ENCODE measurements around the gene OR6J1. TPM values are rescaled to one million over a fixed set of nuclear protein-coding genes. Genes with fewer than 3 reads are reported as not detected.

OR6J1 gene
- total and polyA plus RNA-seq, 4 donors: not detected

DNA sequence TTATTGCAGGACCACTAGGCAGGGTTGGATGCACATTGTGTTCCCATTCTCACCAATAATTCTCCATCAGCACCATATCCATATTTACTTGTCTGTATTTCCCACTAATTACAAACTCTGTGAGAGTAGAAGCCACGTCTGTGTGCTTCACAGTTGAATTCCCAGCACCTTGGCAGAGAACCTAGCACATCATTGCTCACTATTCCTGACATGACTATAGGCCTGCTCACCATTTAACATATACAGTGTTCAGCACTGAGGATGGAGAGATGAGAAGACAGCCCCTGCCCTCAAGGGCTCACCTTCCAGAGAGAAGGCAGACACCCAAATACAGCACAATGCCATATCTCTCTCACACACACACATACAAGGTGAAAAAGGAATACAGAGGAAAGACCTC is 60.2 kb downstream of the OR6J1 start:
- Histone ChIP-seq H3K4me1 (ENCODE audit: control insufficient read depth in 4 of 4, insufficient read depth in 4 of 4, low read length in 3 of 4) (peaks cover 6 to 21% (median 15%) of the 10 kb centered on the region in 4 donors), H3K27ac (ENCODE audit: low read depth in 1 of 2, low read length in 2 of 2) (no peak overlapping the region), H3K4me3 (ENCODE audit: low read depth in 1 of 3, low read length in 3 of 3) (no peak overlapping the region), H3K27me3 (ENCODE audit: control insufficient read depth in 4 of 4, insufficient read depth in 4 of 4, low read length in 3 of 4) (no peaks in the 10 kb centered on the region), H3K36me3 (ENCODE audit: control insufficient read depth in 4 of 4, insufficient read depth in 3 of 4, low read depth in 1 of 4, low read length in 3 of 4) (peaks cover 0 to 6% (median 0%) of the 10 kb centered on the region in 4 donors), H3K9me3 (ENCODE audit: control insufficient read depth in 4 of 4, low read length in 3 of 4) (no peaks in the 10 kb centered on the region), H3K9ac (ENCODE audit: low read depth in 1 of 2, low read length in 2 of 2) (no peak overlapping the region)
- TF ChIP-seq JUND (IDR thresholded peaks at IDR 0.05) (no peak), GABPA (IDR thresholded peaks at IDR 0.05 in 1 of 2, conservative IDR thresholded peaks at IDR 0.05 in 1 of 2) (no peak), TAF1 (conservative IDR thresholded peaks at IDR 0.05) (no peak), FOXA1 (IDR thresholded peaks at IDR 0.05) (no peak), NR2F2 (IDR thresholded peaks at IDR 0.05) (no peak), HNF4A (conservative IDR thresholded peaks at IDR 0.05) (no peak), EGR1 (IDR thresholded peaks at IDR 0.05; ENCODE audit: low read depth in 2 of 2) (no peak), FOXA2 (IDR thresholded peaks at IDR 0.05) (no peak), SP1 (IDR thresholded peaks at IDR 0.05) (no peak), HNF4G (IDR thresholded peaks at IDR 0.05) (no peak), RAD21 (IDR thresholded peaks at IDR 0.05) (no peak)
- TF ChIP-seq, protein P1, sequence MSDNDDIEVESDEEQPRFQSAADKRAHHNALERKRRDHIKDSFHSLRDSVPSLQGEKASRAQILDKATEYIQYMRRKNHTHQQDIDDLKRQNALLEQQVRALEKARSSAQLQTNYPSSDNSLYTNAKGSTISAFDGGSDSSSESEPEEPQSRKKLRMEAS (IDR thresholded peaks at IDR 0.05): no peak
- TF ChIP-seq, protein P2, sequence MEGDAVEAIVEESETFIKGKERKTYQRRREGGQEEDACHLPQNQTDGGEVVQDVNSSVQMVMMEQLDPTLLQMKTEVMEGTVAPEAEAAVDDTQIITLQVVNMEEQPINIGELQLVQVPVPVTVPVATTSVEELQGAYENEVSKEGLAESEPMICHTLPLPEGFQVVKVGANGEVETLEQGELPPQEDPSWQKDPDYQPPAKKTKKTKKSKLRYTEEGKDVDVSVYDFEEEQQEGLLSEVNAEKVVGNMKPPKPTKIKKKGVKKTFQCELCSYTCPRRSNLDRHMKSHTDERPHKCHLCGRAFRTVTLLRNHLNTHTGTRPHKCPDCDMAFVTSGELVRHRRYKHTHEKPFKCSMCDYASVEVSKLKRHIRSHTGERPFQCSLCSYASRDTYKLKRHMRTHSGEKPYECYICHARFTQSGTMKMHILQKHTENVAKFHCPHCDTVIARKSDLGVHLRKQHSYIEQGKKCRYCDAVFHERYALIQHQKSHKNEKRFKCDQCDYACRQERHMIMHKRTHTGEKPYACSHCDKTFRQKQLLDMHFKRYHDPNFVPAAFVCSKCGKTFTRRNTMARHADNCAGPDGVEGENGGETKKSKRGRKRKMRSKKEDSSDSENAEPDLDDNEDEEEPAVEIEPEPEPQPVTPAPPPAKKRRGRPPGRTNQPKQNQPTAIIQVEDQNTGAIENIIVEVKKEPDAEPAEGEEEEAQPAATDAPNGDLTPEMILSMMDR (IDR thresholded peaks at IDR 0.05; ENCODE audit: low read depth, low read length, missing input control): no peak
- TF ChIP-seq, protein P3, sequence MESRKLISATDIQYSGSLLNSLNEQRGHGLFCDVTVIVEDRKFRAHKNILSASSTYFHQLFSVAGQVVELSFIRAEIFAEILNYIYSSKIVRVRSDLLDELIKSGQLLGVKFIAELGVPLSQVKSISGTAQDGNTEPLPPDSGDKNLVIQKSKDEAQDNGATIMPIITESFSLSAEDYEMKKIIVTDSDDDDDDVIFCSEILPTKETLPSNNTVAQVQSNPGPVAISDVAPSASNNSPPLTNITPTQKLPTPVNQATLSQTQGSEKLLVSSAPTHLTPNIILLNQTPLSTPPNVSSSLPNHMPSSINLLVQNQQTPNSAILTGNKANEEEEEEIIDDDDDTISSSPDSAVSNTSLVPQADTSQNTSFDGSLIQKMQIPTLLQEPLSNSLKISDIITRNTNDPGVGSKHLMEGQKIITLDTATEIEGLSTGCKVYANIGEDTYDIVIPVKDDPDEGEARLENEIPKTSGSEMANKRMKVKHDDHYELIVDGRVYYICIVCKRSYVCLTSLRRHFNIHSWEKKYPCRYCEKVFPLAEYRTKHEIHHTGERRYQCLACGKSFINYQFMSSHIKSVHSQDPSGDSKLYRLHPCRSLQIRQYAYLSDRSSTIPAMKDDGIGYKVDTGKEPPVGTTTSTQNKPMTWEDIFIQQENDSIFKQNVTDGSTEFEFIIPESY (IDR thresholded peaks at IDR 0.05): no peak
- TF ChIP-seq, protein P4, sequence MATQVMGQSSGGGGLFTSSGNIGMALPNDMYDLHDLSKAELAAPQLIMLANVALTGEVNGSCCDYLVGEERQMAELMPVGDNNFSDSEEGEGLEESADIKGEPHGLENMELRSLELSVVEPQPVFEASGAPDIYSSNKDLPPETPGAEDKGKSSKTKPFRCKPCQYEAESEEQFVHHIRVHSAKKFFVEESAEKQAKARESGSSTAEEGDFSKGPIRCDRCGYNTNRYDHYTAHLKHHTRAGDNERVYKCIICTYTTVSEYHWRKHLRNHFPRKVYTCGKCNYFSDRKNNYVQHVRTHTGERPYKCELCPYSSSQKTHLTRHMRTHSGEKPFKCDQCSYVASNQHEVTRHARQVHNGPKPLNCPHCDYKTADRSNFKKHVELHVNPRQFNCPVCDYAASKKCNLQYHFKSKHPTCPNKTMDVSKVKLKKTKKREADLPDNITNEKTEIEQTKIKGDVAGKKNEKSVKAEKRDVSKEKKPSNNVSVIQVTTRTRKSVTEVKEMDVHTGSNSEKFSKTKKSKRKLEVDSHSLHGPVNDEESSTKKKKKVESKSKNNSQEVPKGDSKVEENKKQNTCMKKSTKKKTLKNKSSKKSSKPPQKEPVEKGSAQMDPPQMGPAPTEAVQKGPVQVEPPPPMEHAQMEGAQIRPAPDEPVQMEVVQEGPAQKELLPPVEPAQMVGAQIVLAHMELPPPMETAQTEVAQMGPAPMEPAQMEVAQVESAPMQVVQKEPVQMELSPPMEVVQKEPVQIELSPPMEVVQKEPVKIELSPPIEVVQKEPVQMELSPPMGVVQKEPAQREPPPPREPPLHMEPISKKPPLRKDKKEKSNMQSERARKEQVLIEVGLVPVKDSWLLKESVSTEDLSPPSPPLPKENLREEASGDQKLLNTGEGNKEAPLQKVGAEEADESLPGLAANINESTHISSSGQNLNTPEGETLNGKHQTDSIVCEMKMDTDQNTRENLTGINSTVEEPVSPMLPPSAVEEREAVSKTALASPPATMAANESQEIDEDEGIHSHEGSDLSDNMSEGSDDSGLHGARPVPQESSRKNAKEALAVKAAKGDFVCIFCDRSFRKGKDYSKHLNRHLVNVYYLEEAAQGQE (IDR thresholded peaks at IDR 0.05): no peak
- no peak for DNase-seq (ENCODE audit: low spot score)
- WGBS: 86% methylated on average over 1 of the region's 1 CpG

Other genes starting within 250 kb of the OR6J1 start
- gene DAD1, start 55.1 kb downstream of the OR6J1 start, total RNA-seq: 100 to 1,000 TPM; 142 to 187 TPM
- gene DAD1, start 55.1 kb downstream of the OR6J1 start, polyA plus RNA-seq: 100 to 1,000 TPM; 223 to 254 TPM
- 10 to 100 TPM in 1 of 2 donors, 1 to 10 TPM in 1; 9.9 to 12.3 TPM for gene ABHD4, start 46.1 kb downstream of the OR6J1 start, total RNA-seq
- gene ABHD4, start 46.1 kb downstream of the OR6J1 start, polyA plus RNA-seq: 10 to 100 TPM in 1 of 2 donors, 1 to 10 TPM in 1; 9.0 to 32.9 TPM
- gene OXA1L, start 122.3 kb upstream of the OR6J1 start, total RNA-seq: 10 to 100 TPM; 59.3 to 64.2 TPM
- 100 to 1,000 TPM in 1 of 2 donors, 10 to 100 TPM in 1; 53.6 to 106 TPM for gene OXA1L, start 122.3 kb upstream of the OR6J1 start, polyA plus RNA-seq
- 10 to 100 TPM in 1 of 2 donors, 1 to 10 TPM in 1; 9.2 to 14.3 TPM for gene SLC7A7, start 171.1 kb upstream of the OR6J1 start, total RNA-seq
- 1 to 10 TPM; 2.8 to 8.3 TPM for gene SLC7A7, start 171.1 kb upstream of the OR6J1 start, polyA plus RNA-seq
- 10 to 100 TPM in 1 of 2 donors, 1 to 10 TPM in 1; 9.1 to 19.1 TPM for gene MRPL52, start 185.5 kb upstream of the OR6J1 start, total RNA-seq
- gene MRPL52, start 185.5 kb upstream of the OR6J1 start, polyA plus RNA-seq: 100 to 1,000 TPM in 1 of 2 donors, 10 to 100 TPM in 1; 54.1 to 142 TPM
- gene MMP14, start 192.2 kb upstream of the OR6J1 start, total RNA-seq: 1 to 10 TPM; 7.6 to 8.4 TPM
- gene MMP14, start 192.2 kb upstream of the OR6J1 start, polyA plus RNA-seq: 10 to 100 TPM in 1 of 2 donors, under 1 TPM in 1; 0.86 to 10.6 TPM
- 10 to 100 TPM; 30.0 to 32.6 TPM for gene LRP10, start 227.4 kb upstream of the OR6J1 start, total RNA-seq
- gene LRP10, start 227.4 kb upstream of the OR6J1 start, polyA plus RNA-seq: 10 to 100 TPM; 19.5 to 61.7 TPM
- gene REM2, start 238.9 kb upstream of the OR6J1 start, total RNA-seq: under 1 TPM; 0.08 to 0.14 TPM
- gene REM2, start 238.9 kb upstream of the OR6J1 start, polyA plus RNA-seq: under 1 TPM in 1 of 2 donors, not detected in 1; 0.11 TPM